PC-9 (cell line): ENCODE results near the gene CNPY3.

ENCODE experiments used
- EZH2 ChIP-seq: fragments of 200-600 bp; sonication (generic); IDR thresholded peaks from 2 replicates; pipeline ENCODE4 v1.8.0; 2017; ENCODE audit warnings: antibody characterized with exemption, low read depth
- TF ChIP-seq, protein P1 (sequence below): fragments of 200-600 bp; sonication (generic); conservative IDR thresholded peaks from 2 replicates; pipeline ENCODE4 v1.6.1; 2017; ENCODE audit warnings: mixed run types, antibody characterized with exemption, mild to moderate bottlenecking, moderate library complexity

DNA sequence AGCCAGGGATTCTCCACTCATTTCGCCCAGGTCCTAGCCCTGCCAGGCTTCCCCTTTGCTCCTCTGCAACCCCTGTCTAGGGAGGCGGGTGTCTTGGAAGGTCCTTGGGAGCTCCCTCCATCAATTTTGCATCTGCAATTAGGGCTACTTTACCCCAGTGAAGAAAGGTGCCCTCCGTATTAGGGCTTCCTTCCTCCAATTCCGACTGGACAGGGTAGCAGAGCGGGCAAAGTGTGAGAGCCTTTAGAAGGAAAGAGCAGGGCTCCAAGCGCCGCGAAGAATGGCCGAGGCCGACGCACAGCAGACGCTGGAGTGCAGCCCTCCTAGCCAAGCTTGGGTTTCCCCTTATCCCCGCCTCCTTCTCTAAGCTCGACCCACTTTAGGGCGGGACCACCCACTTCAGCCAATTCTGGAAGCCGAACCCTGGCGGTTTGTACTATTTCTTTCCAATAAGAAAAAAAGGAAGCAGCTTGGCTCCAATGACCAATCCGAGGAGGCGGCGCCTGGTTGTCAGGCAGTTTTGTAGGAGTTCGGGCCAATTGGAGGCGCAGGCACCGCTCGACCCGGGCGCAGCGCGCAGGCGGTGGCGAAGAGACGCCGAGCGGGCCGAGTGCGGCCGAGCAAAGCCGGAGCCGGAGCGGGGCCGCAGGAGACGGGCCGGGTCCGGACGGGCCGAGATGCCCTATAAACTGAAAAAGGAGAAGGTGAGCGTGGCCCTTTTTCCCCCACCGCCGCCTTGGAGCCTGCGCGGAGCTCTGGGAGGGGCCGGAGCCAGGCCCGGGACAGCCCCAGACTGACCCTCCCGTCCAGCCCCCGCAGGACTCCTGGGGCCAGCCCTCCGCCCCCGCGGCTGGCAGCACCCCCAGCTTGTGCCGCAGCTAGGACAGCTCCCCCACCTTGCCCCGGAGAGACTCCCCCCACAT is 55.0 kb downstream of the CNPY3 start, which contains the start of gene PPP2R5D:
- TF ChIP-seq, protein P1, sequence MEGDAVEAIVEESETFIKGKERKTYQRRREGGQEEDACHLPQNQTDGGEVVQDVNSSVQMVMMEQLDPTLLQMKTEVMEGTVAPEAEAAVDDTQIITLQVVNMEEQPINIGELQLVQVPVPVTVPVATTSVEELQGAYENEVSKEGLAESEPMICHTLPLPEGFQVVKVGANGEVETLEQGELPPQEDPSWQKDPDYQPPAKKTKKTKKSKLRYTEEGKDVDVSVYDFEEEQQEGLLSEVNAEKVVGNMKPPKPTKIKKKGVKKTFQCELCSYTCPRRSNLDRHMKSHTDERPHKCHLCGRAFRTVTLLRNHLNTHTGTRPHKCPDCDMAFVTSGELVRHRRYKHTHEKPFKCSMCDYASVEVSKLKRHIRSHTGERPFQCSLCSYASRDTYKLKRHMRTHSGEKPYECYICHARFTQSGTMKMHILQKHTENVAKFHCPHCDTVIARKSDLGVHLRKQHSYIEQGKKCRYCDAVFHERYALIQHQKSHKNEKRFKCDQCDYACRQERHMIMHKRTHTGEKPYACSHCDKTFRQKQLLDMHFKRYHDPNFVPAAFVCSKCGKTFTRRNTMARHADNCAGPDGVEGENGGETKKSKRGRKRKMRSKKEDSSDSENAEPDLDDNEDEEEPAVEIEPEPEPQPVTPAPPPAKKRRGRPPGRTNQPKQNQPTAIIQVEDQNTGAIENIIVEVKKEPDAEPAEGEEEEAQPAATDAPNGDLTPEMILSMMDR = no peak
- no peak for TF ChIP-seq EZH2
